ENCODE results near the gene GPR55.

The GPR55 gene

GRCh38 chr2:230893841-230894781, 30.9 kb downstream of the GPR55 start:
- Histone ChIP-seq H3K4me1 (ENCODE audit: control insufficient read depth in 5 of 5, insufficient read depth in 5 of 5, low read length in 5 of 5) (peaks cover 0 to 5% (median 0%) of the 10 kb centered on the region in 5 donors), H3K36me3 (ENCODE audit: control insufficient read depth in 5 of 5, insufficient read depth in 5 of 5, low read length in 5 of 5) (no peaks in the 10 kb centered on the region), H3K4me3 (ENCODE audit: low read depth in 1 of 5, low read length in 5 of 5) (no peak overlapping the region), H3K9ac (ENCODE audit: low read length in 5 of 5) (no peak overlapping the region), H3K27ac (ENCODE audit: low read depth, low read length) (no peak overlapping the region), H3K27me3 (ENCODE audit: control insufficient read depth in 5 of 5, insufficient read depth in 4 of 5, low read length in 5 of 5) (peaks cover 5 to 46% (median 18%) of the 10 kb centered on the region in 5 donors), H3K9me3 (ENCODE audit: control insufficient read depth in 5 of 5, low read length in 5 of 5) (peaks cover 3 to 5% (median 3%) of the 10 kb centered on the region in 5 donors)

- Histone ChIP-seq H3K9ac (ENCODE audit: low read length in 5 of 5) (no peak overlapping the region), H3K9me3 (ENCODE audit: control insufficient read depth in 5 of 5, low read length in 5 of 5) (peaks cover 3 to 6% (median 4%) of the 10 kb centered on the region in 5 donors), H3K27ac (ENCODE audit: low read depth, low read length) (no peak overlapping the region), H3K4me3 (ENCODE audit: low read depth in 1 of 5, low read length in 5 of 5) (no peak overlapping the region), H3K4me1 (ENCODE audit: control insufficient read depth in 5 of 5, insufficient read depth in 5 of 5, low read length in 5 of 5) (peaks cover 0 to 5% (median 0%) of the 10 kb centered on the region in 5 donors), H3K27me3 (ENCODE audit: control insufficient read depth in 5 of 5, insufficient read depth in 4 of 5, low read length in 5 of 5) (peaks cover 8 to 43% (median 20%) of the 10 kb centered on the region in 5 donors), H3K36me3 (ENCODE audit: control insufficient read depth in 5 of 5, insufficient read depth in 5 of 5, low read length in 5 of 5) (no peaks in the 10 kb centered on the region)
These were observed 31.7 kb downstream of the GPR55 start for GRCh38 chr2:230893338-230893737.

- no peak overlapping the region for H3K4me3 ChIP-seq (ENCODE audit: low read depth in 1 of 5, low read length in 5 of 5)
- peaks cover 3 to 6% (median 4%) of the 10 kb centered on the region in 5 donors for H3K9me3 ChIP-seq (ENCODE audit: control insufficient read depth in 5 of 5, low read length in 5 of 5)
- peaks cover 8 to 36% (median 13%) of the 10 kb centered on the region in 5 donors for H3K27me3 ChIP-seq (ENCODE audit: control insufficient read depth in 5 of 5, insufficient read depth in 4 of 5, low read length in 5 of 5)
- H3K36me3 ChIP-seq (ENCODE audit: control insufficient read depth in 5 of 5, insufficient read depth in 5 of 5, low read length in 5 of 5) = no peaks in the 10 kb centered on the region
- no peak overlapping the region for H3K9ac ChIP-seq (ENCODE audit: low read length in 5 of 5)
- no peak overlapping the region for H3K27ac ChIP-seq (ENCODE audit: low read depth, low read length)
- H3K4me1 ChIP-seq (ENCODE audit: control insufficient read depth in 5 of 5, insufficient read depth in 5 of 5, low read length in 5 of 5) = peaks cover 0 to 5% (median 0%) of the 10 kb centered on the region in 5 donors
These were observed 33.5 kb downstream of the GPR55 start for GRCh38 chr2:230891509-230891908.

GRCh38 chr2:230891064-230891463, 34.0 kb downstream of the GPR55 start:
- Histone ChIP-seq H3K9ac (ENCODE audit: low read length in 5 of 5) (no peak overlapping the region), H3K4me3 (ENCODE audit: low read depth in 1 of 5, low read length in 5 of 5) (no peak overlapping the region), H3K9me3 (ENCODE audit: control insufficient read depth in 5 of 5, low read length in 5 of 5) (peaks cover 3 to 6% (median 4%) of the 10 kb centered on the region in 5 donors), H3K27me3 (ENCODE audit: control insufficient read depth in 5 of 5, insufficient read depth in 4 of 5, low read length in 5 of 5) (peaks cover 4 to 34% (median 13%) of the 10 kb centered on the region in 5 donors), H3K4me1 (ENCODE audit: control insufficient read depth in 5 of 5, insufficient read depth in 5 of 5, low read length in 5 of 5) (peaks cover 0 to 5% (median 0%) of the 10 kb centered on the region in 5 donors), H3K27ac (ENCODE audit: low read depth, low read length) (no peak overlapping the region), H3K36me3 (ENCODE audit: control insufficient read depth in 5 of 5, insufficient read depth in 5 of 5, low read length in 5 of 5) (no peaks in the 10 kb centered on the region)

- Histone ChIP-seq H3K9ac (ENCODE audit: low read length in 5 of 5) (no peak overlapping the region), H3K4me1 (ENCODE audit: control insufficient read depth in 5 of 5, insufficient read depth in 5 of 5, low read length in 5 of 5) (peaks cover 0 to 5% (median 0%) of the 10 kb centered on the region in 5 donors), H3K4me3 (ENCODE audit: low read depth in 1 of 5, low read length in 5 of 5) (no peak overlapping the region), H3K9me3 (ENCODE audit: control insufficient read depth in 5 of 5, low read length in 5 of 5) (peaks cover 3 to 6% (median 4%) of the 10 kb centered on the region in 5 donors), H3K27me3 (ENCODE audit: control insufficient read depth in 5 of 5, insufficient read depth in 4 of 5, low read length in 5 of 5) (peaks cover 3 to 34% (median 12%) of the 10 kb centered on the region in 5 donors), H3K27ac (ENCODE audit: low read depth, low read length) (no peak overlapping the region), H3K36me3 (ENCODE audit: control insufficient read depth in 5 of 5, insufficient read depth in 5 of 5, low read length in 5 of 5) (no peaks in the 10 kb centered on the region)
These were observed 34.4 kb downstream of the GPR55 start for GRCh38 chr2:230890646-230891045.

- Histone ChIP-seq H3K9me3 (ENCODE audit: control insufficient read depth in 5 of 5, low read length in 5 of 5) (peaks cover 3 to 6% (median 4%) of the 10 kb centered on the region in 5 donors), H3K27ac (ENCODE audit: low read depth, low read length) (no peak overlapping the region), H3K4me1 (ENCODE audit: control insufficient read depth in 5 of 5, insufficient read depth in 5 of 5, low read length in 5 of 5) (peaks cover 0 to 5% (median 0%) of the 10 kb centered on the region in 5 donors), H3K36me3 (ENCODE audit: control insufficient read depth in 5 of 5, insufficient read depth in 5 of 5, low read length in 5 of 5) (no peaks in the 10 kb centered on the region), H3K4me3 (ENCODE audit: low read depth in 1 of 5, low read length in 5 of 5) (no peak overlapping the region), H3K27me3 (ENCODE audit: control insufficient read depth in 5 of 5, insufficient read depth in 4 of 5, low read length in 5 of 5) (peaks cover 3 to 31% (median 12%) of the 10 kb centered on the region in 5 donors), H3K9ac (ENCODE audit: low read length in 5 of 5) (no peak overlapping the region)
These were observed 35.0 kb downstream of the GPR55 start for GRCh38 chr2:230889911-230890601.

GRCh38 chr2:230888824-230889400, 36.1 kb downstream of the GPR55 start:
- peaks cover 3 to 6% (median 4%) of the 10 kb centered on the region in 5 donors for H3K9me3 ChIP-seq (ENCODE audit: control insufficient read depth in 5 of 5, low read length in 5 of 5)
- H3K9ac ChIP-seq (ENCODE audit: low read length in 5 of 5) = no peak overlapping the region
- no peaks in the 10 kb centered on the region for H3K36me3 ChIP-seq (ENCODE audit: control insufficient read depth in 5 of 5, insufficient read depth in 5 of 5, low read length in 5 of 5)
- H3K27ac ChIP-seq (ENCODE audit: low read depth, low read length) = no peak overlapping the region
- H3K4me3 ChIP-seq (ENCODE audit: low read depth in 1 of 5, low read length in 5 of 5) = no peak overlapping the region
- H3K4me1 ChIP-seq (ENCODE audit: control insufficient read depth in 5 of 5, insufficient read depth in 5 of 5, low read length in 5 of 5) = no peaks in the 10 kb centered on the region
- peaks cover 3 to 24% (median 12%) of the 10 kb centered on the region in 5 donors for H3K27me3 ChIP-seq (ENCODE audit: control insufficient read depth in 5 of 5, insufficient read depth in 4 of 5, low read length in 5 of 5)

GRCh38 chr2:230887342-230887741, 37.7 kb downstream of the GPR55 start:
- H3K9ac ChIP-seq (ENCODE audit: low read length in 5 of 5) = no peak overlapping the region
- no peaks in the 10 kb centered on the region for H3K4me1 ChIP-seq (ENCODE audit: control insufficient read depth in 5 of 5, insufficient read depth in 5 of 5, low read length in 5 of 5)
- no peaks in the 10 kb centered on the region for H3K36me3 ChIP-seq (ENCODE audit: control insufficient read depth in 5 of 5, insufficient read depth in 5 of 5, low read length in 5 of 5)
- H3K27ac ChIP-seq (ENCODE audit: low read depth, low read length) = no peak overlapping the region
- H3K27me3 ChIP-seq (ENCODE audit: control insufficient read depth in 5 of 5, insufficient read depth in 4 of 5, low read length in 5 of 5) = peaks cover 3 to 14% (median 10%) of the 10 kb centered on the region in 5 donors
- no peak overlapping the region for H3K4me3 ChIP-seq (ENCODE audit: low read depth in 1 of 5, low read length in 5 of 5)
- H3K9me3 ChIP-seq (ENCODE audit: control insufficient read depth in 5 of 5, low read length in 5 of 5) = peaks cover 1 to 4% (median 2%) of the 10 kb centered on the region in 5 donors

GRCh38 chr2:230886671-230887071, 38.4 kb downstream of the GPR55 start:
- Histone ChIP-seq H3K27me3 (ENCODE audit: control insufficient read depth in 5 of 5, insufficient read depth in 4 of 5, low read length in 5 of 5) (peaks cover 3 to 14% (median 7%) of the 10 kb centered on the region in 5 donors), H3K27ac (ENCODE audit: low read depth, low read length) (no peak overlapping the region), H3K9ac (ENCODE audit: low read length in 5 of 5) (no peak overlapping the region), H3K9me3 (ENCODE audit: control insufficient read depth in 5 of 5, low read length in 5 of 5) (peaks cover 0 to 3% (median 0%) of the 10 kb centered on the region in 5 donors), H3K4me3 (ENCODE audit: low read depth in 1 of 5, low read length in 5 of 5) (no peak overlapping the region), H3K4me1 (ENCODE audit: control insufficient read depth in 5 of 5, insufficient read depth in 5 of 5, low read length in 5 of 5) (no peaks in the 10 kb centered on the region), H3K36me3 (ENCODE audit: control insufficient read depth in 5 of 5, insufficient read depth in 5 of 5, low read length in 5 of 5) (no peaks in the 10 kb centered on the region)

Data from subcutaneous abdominal adipose tissue (tissue), 5 donors.